SK-N-MC (cell line): ENCODE measurements around the gene KLHL6.

Experiments
- EZH2 ChIP-seq: fragments of 200-600 bp; sonication (generic); IDR thresholded peaks from one replicate; pipeline ENCODE4 v1.6.1; 2017; ENCODE audit warnings: antibody characterized with exemption
- POLR2AphosphoS5 ChIP-seq: IDR thresholded peaks from 2 replicates; pipeline ENCODE4 v1.6.1; 2012; ENCODE audit warnings: mild to moderate bottlenecking, low read depth, low read length, borderline replicate concordance

GRCh38 chr3:183446838-183447205 is 108.7 kb downstream of the KLHL6 start:
- no peak for TF ChIP-seq EZH2
- TF ChIP-seq POLR2AphosphoS5 = no peak
